WERI-Rb-1 (cell line): ENCODE data around the gene GOLGA6D.
A peak's percentile ranks its signal among the peaks of the same experiment; 100 is the strongest.
"Not testable (repeated sequence)": the region's sequence is repeated elsewhere in the genome, so short reads cannot be mapped to it uniquely, and the experiment has no call there.

Source experiments
- DNase-seq: peaks from one replicate; pipeline ENCODE4 v3.0.0-alpha.2; 2020
- H3K27ac ChIP-seq: fragments of 250-450 bp; sonication (Bioruptor Pico); 2 replicates; pipeline ENCODE4 v1.5.1; 2020; ENCODE audit warnings: mild to moderate bottlenecking, moderate library complexity
- H3K27me3 ChIP-seq: fragments of 250-450 bp; sonication (Bioruptor Pico); 2 replicates; pipeline ENCODE4 v1.5.1; 2021; ENCODE audit warnings: mild to moderate bottlenecking, low read depth, moderate library complexity; ENCODE audit not compliant: insufficient read depth, severe bottlenecking
- H3K36me3 ChIP-seq: fragments of 250-450 bp; sonication (Bioruptor Pico); 2 replicates; pipeline ENCODE4 v1.5.1; 2020; ENCODE audit warnings: mild to moderate bottlenecking, moderate library complexity
- H3K4me3 ChIP-seq: 2 replicates; pipeline ENCODE4 v1.5.1; 2011; ENCODE audit warnings: low read depth, mild to moderate bottlenecking, control low read depth, low read length
- H3K9me3 ChIP-seq: fragments of 250-450 bp; sonication (Bioruptor Pico); 2 replicates; pipeline ENCODE4 v1.5.1; 2021; ENCODE audit warnings: mild to moderate bottlenecking, moderate library complexity; ENCODE audit not compliant: severe bottlenecking
- CTCF ChIP-seq: IDR thresholded peaks from 2 replicates; pipeline ENCODE4 v1.5.1; 2011; ENCODE audit warnings: low read depth, mild to moderate bottlenecking, control low read depth, inconsistent platforms, low read length

GOLGA6D gene

DNA sequence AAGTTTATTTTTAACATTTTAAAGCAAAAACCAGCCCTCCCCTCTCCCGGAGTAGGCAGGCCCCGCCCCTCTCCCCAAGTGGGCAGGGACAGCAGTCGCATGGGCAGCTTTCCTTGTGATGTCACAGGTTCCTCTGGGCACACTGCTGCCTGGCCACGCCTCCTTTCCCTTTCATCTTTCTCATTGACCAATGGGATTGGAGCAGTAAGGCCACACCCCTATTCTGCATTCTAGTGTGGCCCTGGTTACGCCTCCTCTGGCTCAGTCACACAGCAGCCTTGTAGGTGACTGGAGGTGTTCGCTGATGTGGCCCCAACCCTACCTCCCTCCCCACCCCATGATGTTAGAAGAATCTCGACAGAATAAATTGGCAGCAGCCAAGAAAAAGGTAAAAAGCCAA lies at the start of gene GOLGA6D:
TSS of gene GOLGA6D (plus strand) at position 264 of the 400 bp plus-strand sequence. CDS start at position 305, 41 bp downstream.
- H3K36me3 ChIP-seq, DNase-seq, H3K9me3 ChIP-seq, H3K4me3 ChIP-seq, H3K27me3 ChIP-seq, H3K27ac ChIP-seq: not testable (repeated sequence)

DNA sequence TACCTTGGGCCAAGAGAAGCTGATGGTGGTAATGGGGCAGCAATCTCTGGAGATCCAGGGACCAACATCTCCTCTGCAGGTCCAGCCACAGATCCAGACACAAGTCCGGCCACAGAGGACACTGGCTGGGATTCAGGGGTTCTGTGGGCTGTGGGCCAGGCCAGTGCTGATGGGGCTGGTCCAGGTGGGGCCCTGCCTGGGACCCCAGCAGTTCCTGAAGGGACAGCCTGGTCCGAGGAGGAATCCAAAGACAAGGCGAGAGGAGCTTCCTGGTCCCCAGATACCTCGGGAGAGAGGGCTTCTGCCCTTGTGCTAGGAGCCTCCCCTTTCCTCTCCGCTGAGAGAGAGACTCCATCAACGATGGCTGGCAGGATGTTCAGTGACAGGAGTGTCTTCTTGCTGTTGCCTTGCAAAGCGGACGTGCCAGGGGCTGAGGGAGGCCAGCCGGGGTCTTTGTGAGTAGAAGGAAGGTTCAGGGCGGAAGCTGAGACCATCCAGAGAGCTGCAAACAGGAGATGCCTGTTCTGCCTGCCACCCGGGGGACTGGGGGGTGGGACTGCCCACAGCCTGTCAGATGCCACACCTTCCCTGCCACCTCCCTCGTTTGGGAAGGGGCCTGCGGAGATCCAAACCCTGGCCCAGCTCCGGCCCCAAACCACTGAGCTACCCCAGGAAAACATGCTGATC lies 49.0 kb upstream of the GOLGA6D start:
- H3K27me3 ChIP-seq: no peaks in the 10 kb centered on the region
- no peak overlapping the region for H3K27ac ChIP-seq
- no peak overlapping the region for H3K4me3 ChIP-seq
- DNase-seq: peak; percentile 2
- no peak for TF ChIP-seq CTCF
- no peaks in the 10 kb centered on the region for H3K9me3 ChIP-seq
- H3K36me3 ChIP-seq: no peaks in the 10 kb centered on the region

- H3K27me3 ChIP-seq: no peaks in the 10 kb centered on the region
- H3K36me3 ChIP-seq: no peaks in the 10 kb centered on the region
- H3K9me3 ChIP-seq: no peaks in the 10 kb centered on the region
- no peak overlapping the region for H3K4me3 ChIP-seq
- peak; percentile 2 for DNase-seq
- H3K27ac ChIP-seq: no peak overlapping the region
- no peak for TF ChIP-seq CTCF
These were observed 48.3 kb upstream of the GOLGA6D start for GRCh38 chr15:75234191-75234810.

DNA sequence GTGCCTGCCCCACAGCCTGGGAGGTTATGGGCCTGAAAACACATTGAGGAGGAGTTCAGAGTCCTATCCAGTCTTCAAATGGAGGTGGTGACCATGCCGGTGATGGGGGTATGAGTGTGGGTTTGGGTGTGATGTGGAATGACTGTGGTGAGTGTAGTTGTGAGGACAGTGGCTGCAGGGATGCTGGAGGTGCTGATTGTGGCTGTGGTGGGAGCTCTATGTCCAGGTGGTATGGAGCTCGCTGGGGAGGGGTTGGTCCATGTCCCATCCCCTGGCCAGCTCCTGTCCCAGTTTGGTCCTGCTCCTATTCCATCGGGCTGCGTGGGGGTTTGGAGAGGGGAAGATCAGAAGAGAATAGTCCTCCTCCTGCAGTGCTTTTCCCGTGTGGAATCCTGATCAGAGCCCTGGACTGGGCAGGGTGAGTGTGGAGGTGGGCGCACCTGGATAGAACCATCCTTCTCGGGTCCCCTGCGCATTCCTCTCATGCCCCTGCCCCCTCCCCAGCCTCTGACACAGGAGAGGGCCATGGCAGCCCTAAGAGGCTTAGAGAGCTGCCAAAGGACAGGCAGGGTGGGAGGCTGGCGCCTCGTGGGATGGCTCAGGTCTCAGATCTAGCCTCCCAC lies 47.5 kb upstream of the GOLGA6D start:
- peak; percentile 27 for DNase-seq
- Histone ChIP-seq H3K4me3 (no peak overlapping the region), H3K27ac (no peak overlapping the region), H3K36me3 (no peaks in the 10 kb centered on the region), H3K27me3 (no peaks in the 10 kb centered on the region), H3K9me3 (no peaks in the 10 kb centered on the region)
- no peak for TF ChIP-seq CTCF

- H3K36me3 ChIP-seq: no peaks in the 10 kb centered on the region
- no peaks in the 10 kb centered on the region for H3K9me3 ChIP-seq
- H3K27ac ChIP-seq: no peak overlapping the region
- no peaks in the 10 kb centered on the region for H3K27me3 ChIP-seq
- TF ChIP-seq CTCF: no peak
- DNase-seq: peak; percentile 4
- no peak overlapping the region for H3K4me3 ChIP-seq
These were observed 46.6 kb upstream of the GOLGA6D start for GRCh38 chr15:75235760-75236729.
